Measurements from ENCODE around the gene ARPC2.

The ARPC2 gene

GRCh38 chr2:218291318-218292047 is 74.5 kb downstream of the ARPC2 start:
- no peak for DNase-seq

DNA sequence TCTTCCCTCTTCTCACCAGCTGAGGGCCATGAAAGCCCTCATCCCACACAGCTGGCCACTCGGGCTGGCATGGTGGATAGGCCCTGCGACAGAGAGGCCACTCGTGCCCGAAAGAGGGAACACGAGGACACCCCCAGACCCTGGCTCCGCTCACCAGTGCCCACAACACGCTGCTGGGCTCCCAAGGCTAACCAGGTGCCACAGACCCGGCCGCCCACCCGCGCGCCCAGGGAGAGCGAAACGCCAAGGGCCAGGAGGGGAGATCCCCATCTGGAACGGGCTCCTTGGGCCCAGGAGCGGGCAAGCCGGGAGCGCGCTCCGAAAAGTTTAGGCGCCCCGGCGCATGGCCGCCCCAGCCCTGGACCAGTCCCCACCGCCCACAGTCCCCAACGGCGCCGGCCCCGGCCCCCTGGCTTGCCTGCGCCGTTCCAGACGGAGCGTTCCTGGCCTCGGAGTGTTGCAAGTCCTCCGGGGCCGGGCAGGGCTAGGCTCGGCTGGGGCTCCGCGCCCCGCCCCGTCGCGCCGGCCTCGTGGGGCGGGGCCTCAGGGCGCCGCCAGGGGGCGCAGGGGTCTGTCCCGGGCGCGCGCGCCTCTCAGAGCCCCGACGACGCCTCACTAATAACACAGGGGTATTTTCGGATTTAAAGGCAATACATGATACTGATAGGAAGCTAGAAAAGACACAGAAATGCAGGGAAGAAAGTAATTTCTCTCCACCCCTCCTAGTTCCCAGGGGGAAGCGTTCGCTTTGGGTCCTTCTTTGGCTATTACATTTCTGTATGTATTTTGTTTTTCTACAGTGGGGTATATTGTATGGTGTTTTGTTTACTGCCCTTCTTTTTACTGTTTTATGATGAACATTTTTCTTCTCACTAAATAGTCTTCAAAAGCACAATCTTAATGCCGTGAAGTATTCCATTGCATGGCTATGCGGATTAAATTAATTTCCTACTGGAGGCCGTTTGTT is 75.3 kb downstream of the ARPC2 start, which contains the start of gene TMBIM1:
Gene TMBIM1 (minus strand): TSS at position 456 of the 967 bp plus-strand sequence. CDS start 10,362 bp downstream, outside the sequence.
- DNase-seq, result peak; percentile 80

GRCh38 chr2:218293715-218294429 is 76.9 kb downstream of the ARPC2 start:
- DNase-seq, result no peak

DNA sequence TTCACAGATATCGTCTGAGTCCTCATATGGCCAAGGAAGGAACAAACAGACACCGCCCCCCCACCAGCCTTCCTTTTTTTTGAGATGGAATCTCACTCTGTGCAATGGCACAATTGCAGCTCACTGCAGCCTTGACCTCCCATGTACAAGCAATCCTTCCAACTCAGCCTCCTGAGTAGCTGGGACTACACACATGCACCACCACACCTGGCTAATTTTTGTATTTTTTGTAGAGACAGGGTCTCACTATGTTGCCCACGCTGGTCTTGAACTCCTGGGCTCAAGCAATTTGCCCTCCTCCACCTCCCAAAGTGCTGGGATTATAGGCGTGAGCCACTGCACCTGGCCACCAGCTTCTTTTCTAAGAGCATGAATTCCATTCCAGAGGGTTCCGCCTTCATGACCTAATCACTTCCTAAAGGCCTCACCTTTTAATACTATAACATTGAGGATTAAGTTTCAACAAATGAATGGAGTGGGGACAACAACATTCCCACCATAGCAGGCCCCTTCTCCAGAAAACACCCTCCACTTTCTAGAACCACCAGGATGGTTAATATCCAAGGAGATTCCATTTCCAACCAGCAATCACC is 77.5 kb downstream of the ARPC2 start:
- DNase-seq, result no peak

- no peak for DNase-seq
Observed at GRCh38 chr2:218295029-218295428, 78.0 kb downstream of the ARPC2 start.

GRCh38 chr2:218296200-218296599 is 79.2 kb downstream of the ARPC2 start:
- DNase-seq, result no peak

- no peak for DNase-seq
Observed at GRCh38 chr2:218296847-218297246, 79.9 kb downstream of the ARPC2 start.

DNA sequence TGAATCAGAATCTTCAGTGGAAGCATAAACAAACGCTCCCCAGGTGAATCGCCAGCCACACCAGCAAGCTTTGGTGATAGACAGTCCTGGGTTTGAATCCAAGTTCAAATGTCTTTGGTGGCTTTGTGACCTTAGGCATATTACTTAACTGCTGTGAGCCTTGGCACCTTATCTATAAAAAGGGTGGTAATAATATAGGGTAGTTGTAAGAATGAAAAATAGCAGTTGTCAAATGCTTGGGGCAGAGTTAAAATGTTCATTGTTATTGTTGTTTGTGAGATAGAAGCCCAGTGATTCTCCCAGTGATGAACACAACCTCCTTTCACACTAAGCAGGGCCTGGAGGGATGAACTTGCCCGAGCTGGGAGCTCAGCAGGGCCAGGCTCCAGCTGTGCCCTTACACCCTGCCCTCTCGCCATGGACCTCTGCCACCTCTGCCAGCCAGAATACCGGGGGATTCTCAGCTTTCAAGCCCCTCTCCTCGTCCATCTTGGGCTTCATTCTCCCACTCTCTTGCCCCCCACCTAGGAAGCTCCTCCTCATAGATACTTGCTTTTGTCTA is 81.4 kb downstream of the ARPC2 start:
- no peak for DNase-seq

DNA sequence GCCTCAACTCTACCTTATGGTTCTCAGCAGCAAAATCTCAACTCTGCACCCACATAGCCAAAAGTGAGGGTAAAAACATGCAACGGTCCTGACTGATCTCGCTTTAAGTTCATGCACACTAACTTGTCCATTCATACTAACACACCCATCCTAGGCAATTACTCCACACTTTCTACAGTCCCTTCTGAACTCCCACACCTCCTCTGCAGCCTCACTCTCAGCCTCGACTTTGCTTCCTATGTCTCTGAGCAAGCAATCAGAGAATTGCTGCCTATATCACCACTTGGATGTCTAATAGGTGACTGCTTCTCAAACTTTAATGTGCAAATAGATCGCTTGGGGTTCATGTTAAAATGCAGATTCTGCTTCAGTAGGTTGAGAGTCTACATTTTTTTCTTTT is 83.2 kb downstream of the ARPC2 start:
- DNase-seq, result no peak

DNA sequence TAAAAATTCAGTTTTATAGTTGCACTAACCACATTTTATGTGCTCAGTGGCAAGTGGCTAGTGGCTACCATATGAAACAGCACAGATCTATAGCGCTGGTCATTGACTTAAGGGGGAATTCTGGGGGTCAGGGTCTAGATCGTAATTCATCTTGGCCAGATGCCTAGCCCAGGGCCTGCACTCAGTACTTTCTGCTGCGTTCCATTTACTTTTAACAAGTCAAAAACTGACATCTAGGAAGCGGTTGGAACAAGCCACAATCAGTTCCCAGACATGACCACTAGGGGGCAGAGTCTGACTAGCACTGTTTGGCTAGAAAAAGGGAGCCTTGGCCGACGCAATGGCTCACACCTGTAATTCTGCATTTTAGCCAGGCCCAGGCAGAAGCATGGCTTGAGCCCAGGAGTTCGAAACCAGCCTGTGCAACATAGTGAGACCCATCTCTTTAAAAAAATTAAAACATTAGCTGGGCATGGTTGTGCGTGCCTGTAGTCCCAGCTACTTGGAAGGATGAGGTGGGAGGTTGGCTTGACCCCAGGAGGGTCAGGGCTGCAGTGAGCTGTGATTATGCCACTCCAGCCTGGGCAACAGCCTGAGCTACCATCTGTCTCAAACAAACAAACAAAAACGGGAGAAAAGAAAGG is 84.3 kb downstream of the ARPC2 start:
- peak; percentile 89 for DNase-seq
